Skin epidermis (tissue), 12 donors: ENCODE data around the gene ANO1.

ENCODE experiments used
- H3K27ac ChIP-seq, 21 experiments: fragments of 200-600 bp; sonication (generic) in 11 of 21; one replicate each; pipeline ENCODE4 v1.5.0; 2020; ENCODE audit warnings: mild to moderate bottlenecking in 3 of 21, inconsistent platforms in 2 of 21, moderate library complexity in 2 of 21
- H3K4me3 ChIP-seq, 7 experiments: fragments of 200-600 bp; sonication (generic) in 2 of 7; one replicate each; pipeline ENCODE4 v1.5.0; 2020; ENCODE audit warnings: inconsistent platforms in 2 of 7, mild to moderate bottlenecking in 2 of 7, moderate library complexity in 1 of 7

ANO1 gene

GRCh38 chr11:70220136-70220535 is 142.0 kb downstream of the ANO1 start:
- H3K27ac ChIP-seq = no peak overlapping the region
- H3K4me3 ChIP-seq = no peak overlapping the region

GRCh38 chr11:70220920-70221319 is 142.8 kb downstream of the ANO1 start:
- Histone ChIP-seq H3K27ac (no peak overlapping the region), H3K4me3 (no peak overlapping the region)

GRCh38 chr11:70225681-70226177 is 147.6 kb downstream of the ANO1 start:
- Histone ChIP-seq H3K4me3 (no peak overlapping the region), H3K27ac (no peak overlapping the region)

GRCh38 chr11:70226183-70226582 is 148.1 kb downstream of the ANO1 start:
- no peak overlapping the region for H3K27ac ChIP-seq

GRCh38 chr11:70226967-70227366 is 148.8 kb downstream of the ANO1 start:
- Histone ChIP-seq H3K4me3 (no peak overlapping the region), H3K27ac (no peak overlapping the region)

More at GRCh38 chr11:70226183-70226582, 148.1 kb downstream of the ANO1 start:
- no peak overlapping the region for H3K4me3 ChIP-seq

- no peak overlapping the region for H3K27ac ChIP-seq
Observed at GRCh38 chr11:70229737-70230136, 151.6 kb downstream of the ANO1 start.

GRCh38 chr11:70230151-70230839 is 152.2 kb downstream of the ANO1 start:
- H3K27ac ChIP-seq = no peak overlapping the region
- no peak overlapping the region for H3K4me3 ChIP-seq

More at GRCh38 chr11:70229737-70230136, 151.6 kb downstream of the ANO1 start:
- no peak overlapping the region for H3K4me3 ChIP-seq

- H3K4me3 ChIP-seq = no peak overlapping the region
- no peak overlapping the region for H3K27ac ChIP-seq
Observed at GRCh38 chr11:70230840-70231710, 153.0 kb downstream of the ANO1 start.

GRCh38 chr11:70233034-70233433 is 154.9 kb downstream of the ANO1 start:
- Histone ChIP-seq H3K27ac (no peak overlapping the region), H3K4me3 (no peak overlapping the region)

GRCh38 chr11:70233511-70233934 is 155.4 kb downstream of the ANO1 start:
- Histone ChIP-seq H3K4me3 (no peak overlapping the region), H3K27ac (no peak overlapping the region)

GRCh38 chr11:70233962-70234361 is 155.8 kb downstream of the ANO1 start:
- no peak overlapping the region for H3K27ac ChIP-seq
- H3K4me3 ChIP-seq = no peak overlapping the region
